MM.1S (cell line): ENCODE results near the gene RESF1.

ENCODE experiments used
- DNase-seq: peaks from one replicate; pipeline ENCODE4 v3.0.0-alpha.2; 2015
- H2AFZ ChIP-seq: fragments of 300-600 bp; sonication (generic); 2 replicates; pipeline ENCODE4 v1.6.0; 2016; ENCODE audit warnings: antibody characterized with exemption, low read length
- H3F3A ChIP-seq: fragments of 300-600 bp; sonication (generic); 2 replicates; pipeline ENCODE4 v1.6.1; 2016; ENCODE audit warnings: mild to moderate bottlenecking, antibody characterized with exemption, low read length, moderate library complexity, mixed read lengths; ENCODE audit not compliant: insufficient read depth
- H3K27ac ChIP-seq: fragments of 300-600 bp; sonication (generic); 2 replicates; pipeline ENCODE4 v1.5.1; 2016; ENCODE audit warnings: mild to moderate bottlenecking, low read length
- H3K27me3 ChIP-seq: fragments of 300-600 bp; sonication (generic); replicated peaks from 2 replicates; pipeline ENCODE4 v1.6.0; 2016; ENCODE audit warnings: low read length; ENCODE audit not compliant: insufficient read depth
- H3K36me3 ChIP-seq: fragments of 300-600 bp; sonication (generic); replicated peaks from 2 replicates; pipeline ENCODE4 v1.6.1; 2016; ENCODE audit warnings: mild to moderate bottlenecking, low read length, mixed read lengths; ENCODE audit not compliant: insufficient read depth
- H3K4me1 ChIP-seq: fragments of 300-600 bp; sonication (generic); 2 replicates; pipeline ENCODE4 v1.6.1; 2016; ENCODE audit warnings: low read length, mixed read lengths
- H3K4me2 ChIP-seq: fragments of 300-600 bp; sonication (generic); 2 replicates; pipeline ENCODE4 v1.6.0; 2016; ENCODE audit warnings: low read depth, low read length
- H3K4me3 ChIP-seq: fragments of 300-600 bp; sonication (generic); 2 replicates; pipeline ENCODE4 v1.5.1; 2016; ENCODE audit warnings: low read length, mixed read lengths
- H3K79me2 ChIP-seq: fragments of 300-600 bp; sonication (generic); 2 replicates; pipeline ENCODE4 v1.6.1; 2016; ENCODE audit warnings: mixed run types, low read length, mixed read lengths
- H3K9ac ChIP-seq: fragments of 300-600 bp; sonication (generic); 2 replicates; pipeline ENCODE4 v1.6.1; 2016; ENCODE audit warnings: low read length, mixed read lengths
- H3K9me2 ChIP-seq: fragments of 300-600 bp; sonication (generic); replicated peaks from 2 replicates; pipeline ENCODE4 v1.6.1; 2016; ENCODE audit warnings: mild to moderate bottlenecking, low read length, mixed read lengths; ENCODE audit not compliant: insufficient read depth
- H3K9me3 ChIP-seq: fragments of 300-600 bp; sonication (generic); replicated peaks from 2 replicates; pipeline ENCODE4 v1.6.1; 2016; ENCODE audit warnings: mild to moderate bottlenecking, low read length, mixed read lengths; ENCODE audit not compliant: insufficient read depth
- H4K20me1 ChIP-seq: fragments of 300-600 bp; sonication (generic); 2 replicates; pipeline ENCODE4 v1.6.1; 2016; ENCODE audit warnings: mild to moderate bottlenecking, low read length, moderate library complexity, mixed read lengths; ENCODE audit not compliant: insufficient read depth
- EZH2 ChIP-seq: fragments of 300-600 bp; sonication (generic); optimal IDR thresholded peaks from 2 replicates; pipeline ENCODE3; 2017; ENCODE audit warnings: low read depth, mild to moderate bottlenecking, antibody characterized with exemption, low read length, mixed read lengths
- EZH2phosphoT487 ChIP-seq: fragments of 300-600 bp; sonication (generic); IDR thresholded peaks from 2 replicates; pipeline ENCODE4 v1.6.1; 2018; ENCODE audit warnings: antibody characterized with exemption, low read length
- TF ChIP-seq, protein P1 (sequence below): fragments of 300-600 bp; sonication (generic); IDR thresholded peaks from 2 replicates; pipeline ENCODE4 v1.5.1; 2016; ENCODE audit warnings: antibody characterized with exemption, low read length, mixed read lengths

The RESF1 gene

GRCh38 chr12:32005496-32006125 is 46.4 kb downstream of the RESF1 start:
- no peaks in the 10 kb centered on the region for H3K79me2 ChIP-seq
- TF ChIP-seq EZH2phosphoT487 = no peak
- TF ChIP-seq, protein P1, sequence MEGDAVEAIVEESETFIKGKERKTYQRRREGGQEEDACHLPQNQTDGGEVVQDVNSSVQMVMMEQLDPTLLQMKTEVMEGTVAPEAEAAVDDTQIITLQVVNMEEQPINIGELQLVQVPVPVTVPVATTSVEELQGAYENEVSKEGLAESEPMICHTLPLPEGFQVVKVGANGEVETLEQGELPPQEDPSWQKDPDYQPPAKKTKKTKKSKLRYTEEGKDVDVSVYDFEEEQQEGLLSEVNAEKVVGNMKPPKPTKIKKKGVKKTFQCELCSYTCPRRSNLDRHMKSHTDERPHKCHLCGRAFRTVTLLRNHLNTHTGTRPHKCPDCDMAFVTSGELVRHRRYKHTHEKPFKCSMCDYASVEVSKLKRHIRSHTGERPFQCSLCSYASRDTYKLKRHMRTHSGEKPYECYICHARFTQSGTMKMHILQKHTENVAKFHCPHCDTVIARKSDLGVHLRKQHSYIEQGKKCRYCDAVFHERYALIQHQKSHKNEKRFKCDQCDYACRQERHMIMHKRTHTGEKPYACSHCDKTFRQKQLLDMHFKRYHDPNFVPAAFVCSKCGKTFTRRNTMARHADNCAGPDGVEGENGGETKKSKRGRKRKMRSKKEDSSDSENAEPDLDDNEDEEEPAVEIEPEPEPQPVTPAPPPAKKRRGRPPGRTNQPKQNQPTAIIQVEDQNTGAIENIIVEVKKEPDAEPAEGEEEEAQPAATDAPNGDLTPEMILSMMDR = no peak
- no peak for TF ChIP-seq EZH2
- no peak overlapping the region for H3K4me2 ChIP-seq
- H2AFZ ChIP-seq = no peak overlapping the region
- DNase-seq = no peak
- no peaks in the 10 kb centered on the region for H3F3A ChIP-seq
- no peaks in the 10 kb centered on the region for H4K20me1 ChIP-seq
- no peaks in the 10 kb centered on the region for H3K4me1 ChIP-seq
- no peak overlapping the region for H3K4me3 ChIP-seq
- H3K9me3 ChIP-seq = no peaks in the 10 kb centered on the region
- no peaks in the 10 kb centered on the region for H3K36me3 ChIP-seq
- no peaks in the 10 kb centered on the region for H3K27me3 ChIP-seq
- no peak overlapping the region for H3K27ac ChIP-seq
- no peaks in the 10 kb centered on the region for H3K9me2 ChIP-seq
- H3K9ac ChIP-seq = no peak overlapping the region
